H1 (cell line): ENCODE data around the gene PARP1. TPM values are rescaled to one million over a fixed set of nuclear protein-coding genes. Genes with fewer than 3 reads are reported as not detected.

ENCODE experiments used
- CTCF ChIA-PET: fragments of 300-600 bp; sonication (Branson Sonifier 250); formaldehyde crosslinking; loops from one replicate; lab custom pipeline; 2021; ENCODE audit not compliant: partially characterized antibody; lab: Charles Lee
- POLR2A ChIA-PET: fragments of 300-600 bp; sonication (Branson Sonifier 250); formaldehyde crosslinking; loops from one replicate; lab custom pipeline; 2021; ENCODE audit warnings: inconsistent platforms; ENCODE audit not compliant: partially characterized antibody; lab: Charles Lee
- DNase-seq, 2 experiments: peaks; one replicate each; pipeline versions ENCODE4 v3.0.0 to v3.0.0-alpha.2; 2010 to 2022; ENCODE audit warnings: low spot score in 2 of 2, low read depth in 1 of 2, mixed read lengths in 1 of 2
- FAIRE-seq: peaks from 2 replicates; lab custom pipeline; 2011; peaks lifted over from hg19 to GRCh38; lab: Jason Lieb, UNC
- H2AFZ ChIP-seq: 2 replicates; pipeline ENCODE4 v1.8.1; 2012; ENCODE audit warnings: low read length, inconsistent platforms
- H2AK5ac ChIP-seq: 2 replicates; pipeline ENCODE4 v1.6.1; 2013; ENCODE audit warnings: low read depth, low read length
- H2BK120ac ChIP-seq: replicated peaks from 2 replicates; pipeline ENCODE3; 2013; ENCODE audit warnings: low read depth, low read length, inconsistent platforms
- H2BK12ac ChIP-seq: 2 replicates; pipeline ENCODE4 v1.6.1; 2013; ENCODE audit warnings: low read depth, low read length
- H2BK15ac ChIP-seq: 2 replicates; pipeline ENCODE4 v1.6.1; 2013; ENCODE audit warnings: low read length
- H2BK20ac ChIP-seq: 2 replicates; pipeline ENCODE4 v1.6.1; 2013; ENCODE audit warnings: low read length
- H2BK5ac ChIP-seq: 2 replicates; pipeline ENCODE4 v1.6.1; 2013; ENCODE audit warnings: low read depth, low read length
- H3K14ac ChIP-seq: 2 replicates; pipeline ENCODE4 v1.6.1; 2013; ENCODE audit warnings: inconsistent platforms; ENCODE audit not compliant: insufficient read length
- H3K18ac ChIP-seq: 2 replicates; pipeline ENCODE4 v1.6.1; 2013; ENCODE audit warnings: low read length; ENCODE audit errors: extremely low read depth
- H3K23ac ChIP-seq: 2 replicates; pipeline ENCODE4 v1.6.1; 2013; ENCODE audit warnings: inconsistent platforms; ENCODE audit not compliant: insufficient read length
- H3K23me2 ChIP-seq: 2 replicates; pipeline ENCODE4 v1.6.1; 2013; ENCODE audit warnings: low read depth, low read length
- H3K27ac ChIP-seq: 2 replicates; pipeline ENCODE4 v1.6.1; 2011; ENCODE audit warnings: low read depth, low read length, inconsistent platforms
- H3K27me3 ChIP-seq, 4 experiments: replicated peaks in 1 of 4; 1 replicate in 1 of 4; 2 replicates in 3 of 4; pipeline versions ENCODE4 v1.6.1 to v1.8.1; 2011 to 2013; ENCODE audit warnings: low read length in 3 of 4, mild to moderate bottlenecking in 3 of 4, inconsistent platforms in 2 of 4, mixed read lengths in 2 of 4, moderate library complexity in 1 of 4; ENCODE audit not compliant: control insufficient read depth in 3 of 4, insufficient read depth in 3 of 4; ENCODE audit errors: extremely low read depth in 1 of 4
- H3K36me3 ChIP-seq, 4 experiments: 2 replicates each; pipeline versions ENCODE4 v1.6.1 to v1.8.1; 2011 to 2013; ENCODE audit warnings: mild to moderate bottlenecking in 4 of 4, low read length in 3 of 4, moderate library complexity in 2 of 4, control low read depth in 1 of 4, inconsistent platforms in 1 of 4; ENCODE audit not compliant: insufficient read depth in 4 of 4, control insufficient read depth in 2 of 4
- H3K4ac ChIP-seq: replicated peaks from 2 replicates; pipeline ENCODE3; 2013; ENCODE audit warnings: low read length, low read depth, mixed read lengths, inconsistent platforms; ENCODE audit not compliant: insufficient read length
- H3K4me1 ChIP-seq, 4 experiments: replicated peaks in 1 of 4; 1 replicate in 1 of 4; 2 replicates in 3 of 4; pipeline versions ENCODE4 v1.6.1 to v1.8.1; 2011 to 2013; ENCODE audit warnings: low read length in 3 of 4, inconsistent platforms in 2 of 4, mixed read lengths in 1 of 4; ENCODE audit not compliant: insufficient read depth in 4 of 4, control insufficient read depth in 3 of 4
- H3K4me2 ChIP-seq, 2 experiments: 2 replicates each; pipeline versions ENCODE4 v1.6.1 to v1.8.1; 2011 to 2013; ENCODE audit warnings: low read depth in 2 of 2, low read length in 2 of 2, control low read depth in 1 of 2, inconsistent platforms in 1 of 2, mild to moderate bottlenecking in 1 of 2; ENCODE audit not compliant: insufficient read depth in 1 of 2
- H3K4me3 ChIP-seq, 4 experiments: fragments of 200-600, 300-600 bp in 1 of 4; sonication (generic), shearing (Covaris generic), sonication (Bioruptor Twin) in 1 of 4; 2 replicates each; pipeline versions ENCODE4 v1.5.1 to v1.8.1; 2011 to 2016; ENCODE audit warnings: low read length in 4 of 4, low read depth in 3 of 4, control low read depth in 2 of 4, inconsistent platforms in 2 of 4, mild to moderate bottlenecking in 2 of 4, mixed read lengths in 1 of 4, moderate library complexity in 1 of 4; ENCODE audit not compliant: insufficient read depth in 2 of 4; ENCODE audit errors: extremely low read depth in 1 of 4
- H3K56ac ChIP-seq: replicated peaks from 2 replicates; pipeline ENCODE3; 2013; ENCODE audit warnings: low read depth, mild to moderate bottlenecking, mixed read lengths, low read length, inconsistent platforms; ENCODE audit not compliant: insufficient read length
- H3K79me1 ChIP-seq: 2 replicates; pipeline ENCODE4 v1.6.1; 2013; ENCODE audit warnings: low read depth, low read length, control low read depth
- H3K79me2 ChIP-seq, 2 experiments: 2 replicates each; pipeline versions ENCODE4 v1.6.1 to v1.8.1; 2012 to 2013; ENCODE audit warnings: low read length in 2 of 2, mild to moderate bottlenecking in 2 of 2, inconsistent platforms in 1 of 2; ENCODE audit not compliant: insufficient read depth in 2 of 2, control insufficient read depth in 1 of 2
- H3K9ac ChIP-seq, 4 experiments: replicated peaks in 1 of 4; 1 replicate in 1 of 4; 2 replicates in 3 of 4; pipeline versions ENCODE4 v1.6.1 to v1.8.1; 2011 to 2013; ENCODE audit warnings: low read depth in 3 of 4, low read length in 3 of 4, control low read depth in 2 of 4, mild to moderate bottlenecking in 2 of 4, moderate library complexity in 2 of 4, inconsistent platforms in 1 of 4; ENCODE audit errors: extremely low read depth in 1 of 4
- H3K9me3 ChIP-seq, 2 experiments: 2 replicates each; pipeline versions ENCODE4 v1.6.1 to v1.8.1; 2012 to 2013; ENCODE audit warnings: mild to moderate bottlenecking in 2 of 2, moderate library complexity in 2 of 2, control low read depth in 1 of 2, inconsistent platforms in 1 of 2, low read depth in 1 of 2, low read length in 1 of 2, mixed read lengths in 1 of 2; ENCODE audit not compliant: insufficient read depth in 2 of 2
- H4K20me1 ChIP-seq, 2 experiments: replicated peaks in 1 of 2; 2 replicates each; pipeline versions ENCODE3 to v1.8.1; 2011 to 2013; ENCODE audit warnings: inconsistent platforms in 2 of 2, low read length in 2 of 2, mild to moderate bottlenecking in 1 of 2; ENCODE audit not compliant: insufficient read depth in 2 of 2, control insufficient read depth in 1 of 2
- H4K5ac ChIP-seq: 2 replicates; pipeline ENCODE4 v1.6.1; 2013; ENCODE audit warnings: low read length, low read depth, mixed read lengths, inconsistent platforms; ENCODE audit not compliant: insufficient read length
- H4K8ac ChIP-seq: 2 replicates; pipeline ENCODE4 v1.8.0; 2013; ENCODE audit warnings: mild to moderate bottlenecking, moderate library complexity, low read length, inconsistent platforms; ENCODE audit not compliant: insufficient read depth; ENCODE audit errors: extremely low read depth
- H4K91ac ChIP-seq: replicated peaks from 2 replicates; pipeline ENCODE3; 2013; ENCODE audit warnings: low read length, mixed read lengths, inconsistent platforms; ENCODE audit not compliant: insufficient read length
- BRCA1 ChIP-seq: IDR thresholded peaks from 2 replicates; pipeline ENCODE4 v1.6.1; 2012; ENCODE audit warnings: low read depth, low read length, improper control_type of control experiment
- CHD2 ChIP-seq: IDR thresholded peaks from 2 replicates; pipeline ENCODE4 v1.6.1; 2012; ENCODE audit warnings: low read length, improper control_type of control experiment
- CREB1 ChIP-seq: IDR thresholded peaks from 2 replicates; pipeline ENCODE4 v1.6.1; 2012; ENCODE audit warnings: inconsistent platforms
- JUND ChIP-seq: IDR thresholded peaks from 2 replicates; pipeline ENCODE4 v1.6.1; 2011; ENCODE audit warnings: mild to moderate bottlenecking, improper control_type of control experiment, low read length
- KDM1A ChIP-seq: fragments of 200-600, 300-600 bp; sonication (generic); IDR thresholded peaks from 2 replicates; pipeline ENCODE4 v1.7.1; 2016; ENCODE audit warnings: mild to moderate bottlenecking, low read length, borderline replicate concordance
- KDM4A ChIP-seq: IDR thresholded peaks from one replicate; pipeline ENCODE4 v1.7.1; 2012; ENCODE audit warnings: low read depth, mild to moderate bottlenecking, moderate library complexity, low read length, inconsistent platforms; ENCODE audit not compliant: severe bottlenecking
- SP2 ChIP-seq: IDR thresholded peaks from 2 replicates; pipeline ENCODE4 v1.6.1; 2012; ENCODE audit warnings: mild to moderate bottlenecking, low read length, inconsistent platforms
- WGBS, 2 experiments: shearing (Covaris generic) in 1 of 2; methylation state at CpG; one replicate each; pipeline versions ENCODE4 v1.1.6 to v1.1.7; 2013 to 2015; ENCODE audit warnings: low lambda C conversion rate in 2 of 2, mixed read lengths in 2 of 2, inconsistent platforms in 1 of 2, low coverage in 1 of 2, missing lambda C conversion rate in 1 of 2; ENCODE audit not compliant: insufficient replicate concordance in 2 of 2, insufficient coverage in 1 of 2, insufficient read length in 1 of 2; ENCODE audit errors: extremely low coverage in 1 of 2, missing lambda C conversion rate in 1 of 2; 5-methylcytosine and 5-hydroxymethylcytosine counted together
- polyA plus RNA-seq, 7 experiments: library from polyadenylated mRNA; depleted of rRNA in 3 of 7; stranded (reverse) in 5 of 7; unstranded in 2 of 7; fragments of >200 nt in 5 of 7; fragments of 200-250 nt in 2 of 7; gene quantifications; 1 replicate in 5 of 7; 2 replicates in 1 of 7; 4 replicates in 1 of 7; pipeline versions ENCODE4 v1.2.1 to v1.2.3, GENCODE V29; 2011 to 2013; ENCODE audit warnings: missing spikeins in 2 of 7, mixed read lengths in 2 of 7
- total RNA-seq: library from RNA; stranded (reverse); fragmentation: NEBNext Ultra II Directional; extraction: Animal tissue kit (Norgen Biotek cat#: 25700); gene quantifications from 2 replicates; pipeline ENCODE4 v1.2.1, GENCODE V29; 2021

PARP1 gene
- total and polyA plus RNA-seq, 2 of the 8 experiments (the other 6 are each of a cell fraction or from before 2014, with no cell fraction given), result 416 to 441 TPM

DNA sequence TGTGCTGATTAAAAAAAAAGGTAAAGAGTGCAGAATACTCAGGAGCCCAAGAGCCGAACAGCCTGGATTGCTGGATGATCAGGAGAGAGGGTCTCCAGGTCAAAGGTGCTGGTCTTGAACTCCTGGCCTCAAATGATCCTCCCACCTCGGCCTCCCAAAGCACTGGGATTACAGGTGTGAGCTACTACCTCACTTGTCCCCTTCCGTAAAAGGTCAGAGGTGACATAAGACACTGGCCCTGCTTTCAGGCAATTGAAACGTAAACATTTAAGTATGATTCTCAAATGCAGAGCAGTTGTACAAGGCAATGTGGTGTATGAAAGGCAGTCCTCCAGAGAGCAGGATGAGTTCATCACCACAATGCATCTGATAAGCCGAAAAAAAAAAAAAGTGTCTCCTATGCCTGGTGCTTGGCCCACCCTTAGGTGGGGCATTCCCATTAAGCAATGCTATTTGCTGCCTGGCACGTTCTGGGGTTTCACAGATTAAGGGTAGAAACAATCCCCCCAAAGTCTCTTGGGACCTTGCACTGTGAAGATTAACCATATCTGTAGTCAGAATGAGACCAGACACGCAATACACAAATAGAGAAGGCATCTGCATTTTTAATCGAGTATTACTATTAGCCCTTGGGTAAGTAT lies 47.7 kb downstream of the PARP1 start:
- H4K5ac ChIP-seq, result no peak overlapping the region
- no peak overlapping the region for H2BK12ac ChIP-seq
- CTCF ChIA-PET, result interaction anchor here (0.6 to 1.0 kb wide), 2 partner anchors 51 to 159 kb away, joined by 3 read pairs; no protein-coding TSS in a partner anchor
- no peak overlapping the region for H2BK120ac ChIP-seq
- no peaks in the 10 kb centered on the region for H3K4me1 ChIP-seq
- H3K4ac ChIP-seq, result no peak overlapping the region
- H3K23ac ChIP-seq, result no peak overlapping the region
- H2BK20ac ChIP-seq, result no peak overlapping the region
- H2AK5ac ChIP-seq, result no peak overlapping the region
- no peak overlapping the region for H2BK15ac ChIP-seq
- H3K9me3 ChIP-seq, result no peaks in the 10 kb centered on the region
- no peak overlapping the region for H3K14ac ChIP-seq
- no peak overlapping the region for H2AFZ ChIP-seq
- no peaks in the 10 kb centered on the region for H3K23me2 ChIP-seq
- TF ChIP-seq JUND (no peak), SP2 (no peak), CHD2 (no peak), CREB1 (no peak), BRCA1 (no peak), KDM4A (no peak), KDM1A (no peak)
- no peak overlapping the region for H3K9ac ChIP-seq
- no peak overlapping the region for H4K91ac ChIP-seq
- DNase-seq (no peak), FAIRE-seq (no peak)
- WGBS, 2 experiments, result 95% methylated on average over 8 of the region's 8 CpGs; no CpG with 5 or more reads in 1 of the 2 experiments
- no peaks in the 10 kb centered on the region; the same call in 1 of the 2 replicates for H3K79me1 ChIP-seq
- H3K56ac ChIP-seq, result no peak overlapping the region
- H3K18ac ChIP-seq, result no peak overlapping the region
- POLR2A ChIA-PET, result no interaction called here
- H3K4me3 ChIP-seq, result no peak overlapping the region
- no peaks in the 10 kb centered on the region for H3K27me3 ChIP-seq
- no peak overlapping the region for H2BK5ac ChIP-seq
- H3K36me3 ChIP-seq, result peaks cover 32 to 88% (median 63%) of the 10 kb centered on the region in 4 experiments
- no peaks in the 10 kb centered on the region for H3K79me2 ChIP-seq
- H4K8ac ChIP-seq, result no peak overlapping the region
- H4K20me1 ChIP-seq, result peaks cover 3% of the 10 kb centered on the region in 2 experiments
- no peak overlapping the region for H3K4me2 ChIP-seq
- no peak overlapping the region for H3K27ac ChIP-seq
